GM19324 (cell line): ENCODE results near the gene DDI1.

Experiments used
- ATAC-seq: cut with Tn5 transposase; IDR thresholded peaks from one replicate; pipeline ENCODE4 v1.9.1; 2021; ENCODE audit warnings: mild to moderate bottlenecking, moderate library complexity; ENCODE audit not compliant: unreplicated experiment, low FRiP score

The DDI1 gene

DNA sequence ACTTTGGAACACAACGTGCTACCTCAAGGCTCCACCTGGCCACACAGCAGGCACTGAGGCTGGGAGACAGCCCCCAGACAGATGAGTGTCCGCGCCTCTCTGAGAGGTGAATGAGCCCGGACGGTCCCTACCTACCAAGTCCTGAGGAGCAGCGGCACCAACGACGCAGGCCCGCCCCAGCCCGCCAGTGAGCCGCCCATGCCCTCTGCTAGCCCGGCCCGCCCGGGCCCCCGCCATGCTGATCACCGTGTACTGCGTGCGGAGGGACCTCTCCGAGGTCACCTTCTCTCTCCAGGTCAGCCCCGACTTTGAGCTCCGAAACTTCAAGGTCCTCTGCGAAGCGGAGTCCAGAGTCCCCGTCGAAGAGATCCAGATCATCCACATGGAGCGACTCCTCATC, at the start of gene DDI1:
Gene DDI1 (plus strand): TSS at position 53 of the 400 bp plus-strand sequence. CDS start 183 bp downstream, at position 236.
- no peak for ATAC-seq

DNA sequence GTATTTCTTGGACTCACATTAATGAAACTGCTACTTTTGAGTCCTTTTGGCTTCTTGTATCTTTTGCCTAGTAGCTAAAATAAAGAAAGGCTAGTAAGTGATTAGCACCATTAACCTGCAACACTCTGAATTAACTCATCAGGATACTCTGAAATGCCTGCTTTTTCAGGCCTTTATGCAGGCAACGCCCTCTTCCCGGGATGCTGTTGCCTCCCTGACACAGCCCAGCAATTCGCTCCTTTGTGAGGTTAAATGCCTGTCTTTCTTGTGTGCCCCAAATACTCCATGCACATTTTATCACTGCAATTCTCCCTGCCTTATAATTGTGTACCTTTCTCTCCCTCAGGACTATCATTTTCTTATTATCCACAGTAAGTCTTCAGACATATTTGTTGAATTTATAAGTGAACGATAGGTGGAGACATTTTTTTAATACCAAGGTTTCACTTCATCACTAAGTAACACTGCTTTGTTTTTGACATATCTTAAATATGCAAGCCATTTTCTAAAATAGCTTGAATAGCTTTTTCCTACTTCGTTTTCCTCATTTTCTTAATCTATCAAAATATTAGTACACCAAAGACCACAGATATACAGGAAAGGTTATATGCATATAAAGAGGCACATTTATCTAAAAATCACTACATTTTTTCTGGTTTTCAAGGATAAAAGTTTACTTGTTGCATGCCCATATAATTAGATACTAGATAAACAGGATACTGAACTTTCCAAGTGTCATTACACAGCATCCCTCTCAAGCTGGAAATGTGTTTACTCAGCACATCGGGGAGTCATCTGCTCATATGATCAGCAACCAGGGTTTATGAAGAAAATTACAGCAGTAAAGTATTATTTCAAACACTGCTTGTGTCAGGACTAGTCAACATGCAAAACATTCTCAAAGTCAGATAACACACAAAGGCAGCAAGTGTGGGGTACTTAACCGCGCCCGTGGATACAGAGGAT, 48.5 kb upstream of the DDI1 start:
- ATAC-seq = no peak

DNA sequence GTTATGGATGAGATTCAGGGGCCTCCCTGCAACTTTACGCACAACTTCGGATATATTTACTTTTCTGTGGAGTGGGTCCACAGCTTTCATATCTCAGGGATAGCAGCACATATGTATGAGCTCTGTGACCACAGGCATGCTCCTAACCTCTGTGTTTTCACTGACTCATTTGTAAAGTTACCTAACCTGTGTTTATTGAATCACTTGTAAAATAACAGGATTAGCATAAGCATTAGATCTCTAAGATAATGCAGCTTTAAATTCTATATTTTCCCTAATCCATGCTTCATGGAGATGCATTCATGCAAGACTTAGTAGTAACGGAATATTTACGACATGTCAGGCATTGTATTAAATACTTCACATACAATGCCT, 47.9 kb upstream of the DDI1 start:
- ATAC-seq = no peak

DNA sequence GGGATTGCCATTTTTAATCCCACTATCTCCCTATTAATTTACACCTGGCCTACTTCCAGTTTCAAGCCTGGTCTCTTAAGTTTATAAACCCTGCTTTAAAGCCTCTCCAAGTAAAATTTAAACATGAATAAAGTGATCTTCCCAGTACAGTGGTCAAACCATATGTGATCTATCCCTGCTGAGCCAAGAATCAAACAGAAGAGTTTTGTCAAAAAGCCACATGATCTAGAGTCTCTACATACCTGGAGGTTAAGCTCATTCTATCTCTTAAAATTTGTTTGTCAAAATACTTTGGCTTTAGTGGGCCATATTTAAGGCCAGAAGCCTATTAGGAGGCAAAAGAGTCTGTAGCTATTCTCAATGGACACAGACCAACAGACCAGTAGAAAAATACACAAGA, 42.9 kb upstream of the DDI1 start:
- no peak for ATAC-seq

DNA sequence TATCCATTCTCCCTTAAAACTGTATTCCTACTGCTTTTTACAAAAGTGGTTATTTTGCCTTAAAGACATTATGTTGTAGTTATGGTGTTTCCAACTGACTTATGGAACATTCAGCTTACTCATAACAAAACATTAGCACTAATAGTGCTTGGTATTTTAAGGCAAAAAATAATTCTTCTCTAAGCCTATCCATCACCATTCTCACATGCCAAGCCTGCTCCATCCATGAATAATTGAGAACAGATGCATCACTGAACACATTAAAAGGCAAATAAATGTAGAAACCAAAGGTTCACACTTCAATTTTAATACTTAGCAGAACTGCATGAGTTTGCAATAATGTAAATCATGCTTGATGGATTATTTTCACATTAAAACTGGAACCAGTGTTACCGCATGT, 42.3 kb upstream of the DDI1 start:
- no peak for ATAC-seq

DNA sequence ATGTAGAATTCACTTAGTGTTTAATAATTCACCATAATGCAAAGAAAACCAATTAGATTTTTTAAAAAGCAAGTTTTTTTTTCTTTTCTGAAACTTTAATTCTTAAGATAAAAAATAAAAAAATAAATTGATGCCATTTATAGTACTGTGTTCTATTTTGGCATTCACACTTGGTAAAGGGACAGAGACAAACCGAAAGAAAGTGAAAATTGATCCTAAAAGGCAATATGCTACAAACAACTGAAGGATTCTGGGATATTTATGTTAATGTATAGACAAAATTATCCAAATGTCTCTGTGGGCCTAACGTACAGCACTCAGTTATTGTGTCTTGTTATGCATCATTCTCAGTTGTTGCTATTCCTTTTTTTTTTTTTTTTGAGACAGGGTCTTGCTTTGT, 41.9 kb upstream of the DDI1 start:
- ATAC-seq = no peak

DNA sequence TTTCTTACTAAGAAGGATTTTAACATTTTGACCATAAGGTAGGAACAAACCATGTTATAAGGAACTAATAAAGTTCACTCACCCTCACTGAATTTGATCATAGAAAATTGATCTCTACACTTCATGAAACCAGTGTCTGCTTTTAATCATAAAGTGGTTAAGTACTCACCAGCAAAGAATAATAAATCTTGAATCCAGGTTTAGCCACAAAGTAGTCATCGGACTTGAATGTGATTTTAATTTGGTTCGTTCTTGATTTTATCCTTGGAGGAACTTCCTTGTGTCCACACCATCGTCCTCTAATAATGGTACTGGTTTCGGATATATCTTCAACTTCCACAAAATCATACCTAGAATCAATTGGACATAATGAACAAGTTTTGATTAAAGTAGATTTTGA, 40.5 kb upstream of the DDI1 start:
- ATAC-seq = no peak

DNA sequence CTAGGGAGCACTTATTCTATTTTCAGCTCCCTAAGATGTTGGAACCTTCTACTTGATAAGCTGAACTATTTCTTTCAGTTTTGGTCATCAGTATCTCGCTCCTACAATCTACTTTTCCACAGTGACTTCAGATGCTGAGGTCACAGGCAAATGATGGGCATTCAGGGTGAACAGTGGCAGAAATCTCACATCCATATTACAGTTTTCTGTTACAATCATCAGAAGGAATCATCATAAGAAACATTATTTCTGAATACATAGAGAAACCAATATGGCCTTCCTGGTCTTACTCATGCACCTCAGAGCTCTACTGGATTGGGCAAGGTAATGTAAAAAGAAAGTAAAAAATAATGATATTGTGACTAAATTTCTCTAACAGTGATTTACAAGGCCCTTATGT, 39.4 kb upstream of the DDI1 start:
- no peak for ATAC-seq

DNA sequence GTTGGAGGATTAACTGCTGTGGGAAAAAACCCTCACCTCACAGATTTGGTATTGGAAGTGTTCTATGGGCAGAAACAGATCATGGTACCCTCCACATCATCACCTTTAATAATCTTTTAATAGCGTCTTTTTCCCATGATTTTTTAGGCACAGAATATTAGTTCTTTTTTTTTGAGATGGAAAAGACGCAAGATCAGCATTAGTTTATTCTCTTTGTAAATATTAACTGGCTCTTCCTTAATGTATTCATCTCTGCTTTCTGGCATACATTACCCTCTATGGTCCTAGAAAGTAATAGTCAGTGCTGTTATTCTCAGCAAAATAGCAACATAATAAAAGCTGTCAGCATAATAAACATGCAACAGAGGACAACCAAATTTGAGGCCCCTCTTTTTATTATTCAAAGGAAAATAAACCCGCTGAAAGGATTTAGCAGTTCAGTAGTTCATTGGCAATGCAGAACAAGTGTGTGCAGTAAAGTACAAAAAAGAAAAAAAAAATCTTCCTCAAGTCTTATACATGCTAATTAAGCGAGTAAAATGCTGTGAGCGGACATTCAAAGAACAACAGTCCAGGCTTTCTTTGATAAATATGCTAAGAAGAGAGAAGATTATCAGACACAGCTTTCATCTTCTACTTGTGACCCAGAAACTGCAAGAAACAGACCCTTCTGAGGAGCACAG, 37.5 kb upstream of the DDI1 start:
- no peak for ATAC-seq

DNA sequence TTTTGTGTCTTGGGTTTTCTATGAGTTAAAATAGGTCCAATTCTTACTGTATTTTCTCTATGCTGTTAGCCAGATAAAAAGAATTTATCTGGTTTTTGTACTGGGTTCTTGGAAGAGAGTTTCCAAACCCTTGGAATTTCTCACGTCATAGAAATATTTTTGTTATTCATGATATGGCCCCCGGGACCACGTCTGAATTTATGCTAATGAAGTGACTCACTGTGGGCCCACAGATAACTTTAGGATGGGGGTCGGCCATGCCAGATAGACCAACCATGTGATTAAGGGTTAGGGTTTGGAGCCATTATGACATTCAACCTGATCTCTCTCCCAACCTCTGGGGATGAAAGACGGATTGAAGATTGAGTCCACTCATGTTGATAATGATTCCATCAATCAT, 35.6 kb upstream of the DDI1 start:
- no peak for ATAC-seq

DNA sequence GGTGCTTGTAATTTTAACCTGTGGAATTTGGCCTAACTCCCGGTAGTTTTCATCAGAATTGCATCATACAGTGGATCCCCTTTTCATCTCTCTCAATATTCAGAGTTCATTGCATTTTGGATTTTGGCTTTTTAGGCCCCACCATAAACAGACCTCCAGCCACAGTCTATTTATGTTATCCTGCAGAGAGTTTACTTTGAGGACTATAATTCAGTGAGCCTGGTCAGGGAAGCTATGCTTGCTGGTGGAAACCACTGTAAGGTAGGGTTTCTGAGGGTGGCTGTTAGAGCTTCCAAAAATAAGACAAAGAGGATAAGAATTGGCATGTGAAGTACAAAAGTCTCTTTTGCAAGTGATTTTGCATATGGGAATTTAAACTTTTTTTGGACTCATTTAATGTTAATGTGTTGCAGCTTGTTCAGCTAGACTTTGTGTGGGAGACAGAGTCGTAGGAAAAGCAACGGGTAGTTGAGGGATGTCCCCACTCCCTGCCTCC, 34.8 kb upstream of the DDI1 start:
- ATAC-seq = no peak

DNA sequence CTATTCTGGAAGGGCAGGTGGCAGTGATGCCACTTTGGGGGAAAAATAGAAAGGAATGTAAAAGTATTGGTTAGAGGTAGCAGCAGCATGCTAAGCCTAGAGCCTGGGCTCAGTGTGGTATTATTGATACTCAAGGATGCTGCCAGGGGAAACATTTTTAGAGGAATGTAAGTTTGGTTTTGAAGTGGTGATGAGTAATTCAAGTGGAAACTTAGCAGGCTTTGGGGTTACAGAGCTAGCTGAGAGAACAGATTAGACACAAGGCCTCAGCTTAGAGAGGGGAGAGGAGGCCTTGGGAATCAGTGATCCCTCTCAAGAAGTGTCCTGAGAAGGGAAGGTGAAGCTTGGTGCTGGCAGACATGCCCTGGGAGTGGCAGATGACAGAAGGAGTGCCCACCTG, 32.9 kb upstream of the DDI1 start:
- ATAC-seq = no peak

DNA sequence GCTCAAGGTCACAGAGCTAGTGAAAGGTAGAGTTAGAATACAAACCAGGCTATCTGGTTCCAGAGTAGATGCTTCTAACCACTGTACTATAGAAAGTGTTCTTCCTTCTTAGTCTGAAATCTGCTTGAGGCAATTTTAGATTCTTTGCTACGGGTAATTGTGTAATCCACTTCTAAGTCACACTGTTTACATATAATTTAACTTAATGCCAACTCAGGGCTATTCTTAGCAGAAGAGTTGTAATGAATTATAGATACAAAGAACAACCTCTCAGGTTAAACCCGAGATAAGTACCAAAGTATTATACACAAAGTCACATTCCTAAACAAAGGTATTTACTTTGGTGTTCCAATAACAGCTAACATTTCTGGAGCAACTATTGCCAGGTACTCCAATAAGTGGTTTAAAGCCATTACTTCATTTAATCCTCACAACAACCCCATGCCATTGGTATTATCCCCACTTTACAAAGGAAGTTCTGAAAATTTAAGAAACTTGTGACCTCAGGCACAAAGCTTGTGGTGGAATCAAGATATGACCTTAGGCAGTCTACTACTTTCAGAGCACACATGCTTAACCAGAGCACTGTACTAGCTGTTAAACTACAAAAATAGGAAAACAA, 31.1 kb upstream of the DDI1 start:
- ATAC-seq = no peak

DNA sequence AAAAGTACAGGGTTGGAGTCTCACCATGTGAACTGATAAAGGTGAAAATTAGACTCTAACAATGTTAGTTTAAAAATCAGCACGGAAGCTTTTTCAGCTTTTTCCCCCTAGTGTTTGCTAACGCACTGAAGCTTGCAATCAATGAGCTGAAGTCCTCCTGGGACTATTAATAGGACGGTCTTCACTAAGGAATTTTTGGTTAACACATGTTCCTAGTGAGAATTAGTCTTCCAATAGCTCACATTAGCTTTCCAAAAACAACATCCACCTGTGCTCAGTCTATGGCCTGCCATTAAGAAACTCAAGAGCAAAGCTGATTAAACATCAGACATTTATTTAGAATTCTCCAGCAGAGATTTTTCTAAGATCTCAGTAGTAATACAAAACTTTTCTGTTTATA, 26.7 kb upstream of the DDI1 start:
- no peak for ATAC-seq

DNA sequence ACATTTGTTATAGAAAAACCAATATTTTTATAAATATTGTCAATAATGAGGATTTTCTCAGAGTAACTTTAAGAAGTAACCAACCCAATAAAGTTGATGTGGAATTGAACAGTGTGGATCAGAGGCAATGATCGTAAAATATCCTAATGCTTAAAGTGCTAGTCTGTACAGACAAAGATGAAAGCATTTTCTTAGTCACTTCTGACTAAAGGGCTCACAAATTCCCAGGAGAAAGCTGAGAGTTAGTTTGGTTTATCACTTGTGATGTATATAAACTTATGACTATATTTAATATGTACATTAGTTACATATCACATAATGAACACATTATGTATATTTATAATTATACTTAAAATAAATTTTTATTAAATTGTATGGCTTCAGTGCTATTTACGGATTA, 25.4 kb upstream of the DDI1 start:
- ATAC-seq = no peak

DNA sequence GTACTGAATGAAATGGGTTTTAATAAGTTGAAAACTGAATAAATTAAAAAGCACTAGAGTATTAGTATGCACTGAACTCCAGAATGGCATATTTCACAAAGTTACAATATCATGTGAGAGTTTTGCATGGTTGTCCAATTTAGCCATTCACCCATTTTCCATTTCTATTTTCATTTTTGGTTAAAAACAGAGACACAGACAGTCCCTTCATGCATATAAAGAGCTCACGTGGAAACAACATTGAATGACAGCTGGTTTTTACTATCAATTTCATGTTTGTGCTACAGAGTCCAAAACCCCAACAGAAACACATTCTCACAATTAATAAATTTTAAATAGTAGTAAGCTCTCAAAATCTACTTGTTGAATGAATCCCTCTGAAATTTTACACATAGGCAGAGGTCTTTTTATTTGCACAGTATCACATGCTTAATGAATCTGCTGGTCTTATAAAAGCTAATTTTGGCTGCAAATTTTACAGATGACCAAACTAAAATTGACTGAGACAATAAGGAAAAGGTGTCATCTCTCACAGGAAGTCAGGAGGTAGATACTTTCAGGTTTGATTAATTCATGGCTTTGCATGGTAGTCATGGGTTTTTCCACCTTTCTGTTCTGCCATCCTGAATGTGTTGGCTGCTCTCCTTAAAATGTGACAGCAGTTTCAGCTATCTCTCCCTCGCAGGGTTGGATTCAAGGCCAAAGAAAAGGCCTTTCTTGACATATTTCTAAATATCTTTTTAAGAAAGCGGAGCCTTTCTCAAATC, 20.6 kb upstream of the DDI1 start:
- peak; percentile 93 for ATAC-seq

DNA sequence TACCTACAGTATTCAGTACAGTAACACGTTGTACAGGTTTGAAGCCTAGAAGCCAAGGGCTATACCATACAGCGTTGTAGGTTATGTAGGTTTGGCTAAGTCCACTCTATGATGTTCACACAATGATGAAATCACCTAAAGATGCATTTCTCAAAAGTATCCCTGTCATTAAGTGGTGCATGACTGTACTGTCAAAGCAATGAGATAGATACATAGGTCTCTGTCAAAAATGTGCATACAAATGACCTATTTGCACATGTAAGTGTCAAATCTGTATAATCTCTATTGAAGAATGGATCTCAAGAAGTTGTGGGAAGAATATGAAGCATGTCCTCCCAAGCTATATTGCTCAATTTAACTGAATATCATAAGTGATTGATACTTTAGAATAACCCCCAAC, 11.9 kb upstream of the DDI1 start:
- ATAC-seq = no peak

DNA sequence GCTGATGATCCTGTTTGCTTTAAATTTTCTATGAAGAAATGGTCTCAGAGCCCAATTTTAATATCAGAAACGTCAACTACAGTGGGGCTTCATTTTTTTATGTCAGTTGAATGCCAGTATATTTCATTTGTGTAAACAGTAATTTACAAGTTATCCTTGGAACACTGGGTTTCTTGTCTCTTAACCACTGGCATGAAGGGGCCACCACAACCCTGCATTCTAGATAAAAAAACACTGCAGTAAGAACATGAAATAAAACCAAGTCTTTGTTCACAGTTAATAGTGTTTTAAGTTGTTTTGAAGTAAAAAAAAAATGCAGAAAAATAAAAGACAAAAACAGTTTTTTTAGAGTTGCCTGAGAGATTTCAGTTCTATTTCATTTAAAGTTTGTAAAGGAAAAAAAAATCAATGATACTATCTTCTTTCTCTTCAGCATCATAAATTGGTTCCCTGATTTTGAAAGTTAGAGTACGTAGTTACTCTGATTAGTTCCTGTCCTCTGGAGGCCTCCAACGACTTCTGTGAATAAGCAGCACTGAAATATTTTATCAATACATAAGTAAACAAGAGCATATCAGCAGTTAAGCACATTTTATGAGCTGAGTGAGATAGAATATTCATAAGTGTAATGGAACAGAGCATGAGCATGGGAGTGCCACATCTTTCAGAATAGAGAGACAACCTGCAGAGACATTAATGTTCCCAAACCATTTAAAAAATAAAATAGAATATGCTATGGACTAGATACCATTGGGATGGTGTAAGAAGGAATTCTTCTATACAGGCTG, 7.8 kb upstream of the DDI1 start:
- ATAC-seq = no peak

DNA sequence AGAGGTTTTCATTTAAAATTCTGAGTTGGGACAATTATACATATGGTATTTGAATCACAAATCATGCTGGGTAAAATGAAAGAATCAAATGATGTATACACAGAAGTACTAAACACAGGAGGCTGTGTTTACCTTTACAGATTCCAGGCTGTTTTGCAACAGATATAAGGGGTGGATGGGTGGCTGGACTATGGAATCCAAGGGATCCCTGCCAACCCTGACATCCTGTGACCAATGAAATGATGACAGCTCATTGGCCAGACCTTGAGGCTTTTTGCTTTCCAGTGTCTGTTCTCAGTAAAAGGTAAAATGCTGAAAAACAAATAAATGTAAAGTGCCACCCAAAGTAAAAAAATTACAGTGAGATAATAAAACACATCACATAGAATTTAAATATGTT, 3.3 kb upstream of the DDI1 start:
- no peak for ATAC-seq

DNA sequence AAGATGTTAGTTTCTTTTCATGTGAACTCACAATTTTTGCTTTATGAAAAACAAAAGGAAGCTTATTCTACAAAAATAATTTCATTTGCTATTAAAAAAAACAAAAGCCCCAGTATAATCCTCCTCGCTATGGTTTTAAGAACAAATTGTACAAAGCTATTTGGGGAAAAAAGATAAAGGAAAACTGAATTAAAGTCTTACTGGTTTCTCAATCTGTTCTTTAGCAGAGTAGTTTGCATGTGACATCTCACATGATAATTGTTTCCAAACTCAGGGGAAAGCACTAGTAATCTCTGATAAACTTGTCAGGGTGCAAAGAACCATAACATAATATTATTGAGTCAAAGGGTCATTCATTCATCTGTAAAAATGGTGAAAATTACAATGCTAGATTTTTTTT, 2.9 kb upstream of the DDI1 start:
- no peak for ATAC-seq
